Neural crest cell (in vitro differentiated cells): ENCODE data around the gene MSH3. TPM values are rescaled to one million over a fixed set of nuclear protein-coding genes. Genes with fewer than 3 reads are reported as not detected.
A peak's percentile ranks its signal among the peaks of the same experiment; 100 is the strongest.

Source experiments
- DNase-seq: peaks from one replicate; pipeline ENCODE4 v3.0.0; 2021; ENCODE audit warnings: low read depth, mixed read lengths, low spot score
- H3K27ac Mint-ChIP-seq: one replicate; pipeline ENCODE4 v1.8.0; 2021; ENCODE audit warnings: mild to moderate bottlenecking, mixed read lengths; ENCODE audit not compliant: unreplicated experiment
- H3K27me3 Mint-ChIP-seq: 2 replicates; pipeline ENCODE4 v1.8.0; 2021; ENCODE audit warnings: low read depth, mild to moderate bottlenecking, mixed read lengths
- H3K36me3 Mint-ChIP-seq: 2 replicates; pipeline ENCODE4 v1.8.0; 2021; ENCODE audit warnings: low read depth, mild to moderate bottlenecking, mixed read lengths
- H3K4me1 Mint-ChIP-seq: 2 replicates; pipeline ENCODE4 v1.8.0; 2021; ENCODE audit warnings: mixed read lengths
- H3K4me3 Mint-ChIP-seq: one replicate; pipeline ENCODE4 v1.8.0; 2021; ENCODE audit warnings: mild to moderate bottlenecking, mixed read lengths
- H3K9me3 Mint-ChIP-seq: 2 replicates; pipeline ENCODE4 v1.8.0; 2021; ENCODE audit warnings: mixed read lengths
- total RNA-seq: library from RNA; stranded (reverse); gene quantifications from 2 replicates; pipeline ENCODE4 v1.2.1, GENCODE V29; 2021
- TF ChIP-seq, protein P1 (sequence below): fragments of 200-600 bp; sonication (generic); conservative IDR thresholded peaks from 2 replicates; pipeline ENCODE4 v1.5.0; 2021; ENCODE audit warnings: antibody characterized with exemption, mild to moderate bottlenecking

Gene MSH3
- total RNA-seq, 1 donor from 2014 or later: 17.9 TPM

DNA sequence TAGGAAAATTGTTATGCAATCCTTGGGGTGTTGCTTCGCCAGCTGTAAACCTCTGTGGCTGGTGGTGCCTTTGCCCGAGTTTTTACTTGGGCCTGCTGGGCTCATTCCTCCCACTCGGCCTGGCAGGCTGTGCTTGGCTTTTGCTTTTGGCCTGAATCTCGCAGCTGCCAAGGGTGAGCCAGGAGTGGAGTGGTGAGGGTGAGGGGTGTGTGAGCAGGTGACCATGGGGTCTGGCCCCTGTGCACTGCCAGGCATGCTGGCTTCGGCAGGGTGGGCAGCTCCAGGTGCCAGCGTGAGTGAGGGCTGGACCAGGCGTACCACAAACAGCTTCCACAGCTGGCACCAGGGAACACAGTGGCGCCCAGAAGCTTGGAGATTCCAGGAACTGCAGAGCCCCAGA is 12.9 kb downstream of the MSH3 start:
- Mint-ChIP-seq H3K9me3 (no peaks in the 10 kb centered on the region), H3K27me3 (no peaks in the 10 kb centered on the region), H3K4me1 (no peaks in the 10 kb centered on the region), H3K27ac (no peak overlapping the region), H3K36me3 (peaks cover 10% of the 10 kb centered on the region), H3K4me3 (no peak overlapping the region)
- no peak for DNase-seq
- TF ChIP-seq, protein P1, sequence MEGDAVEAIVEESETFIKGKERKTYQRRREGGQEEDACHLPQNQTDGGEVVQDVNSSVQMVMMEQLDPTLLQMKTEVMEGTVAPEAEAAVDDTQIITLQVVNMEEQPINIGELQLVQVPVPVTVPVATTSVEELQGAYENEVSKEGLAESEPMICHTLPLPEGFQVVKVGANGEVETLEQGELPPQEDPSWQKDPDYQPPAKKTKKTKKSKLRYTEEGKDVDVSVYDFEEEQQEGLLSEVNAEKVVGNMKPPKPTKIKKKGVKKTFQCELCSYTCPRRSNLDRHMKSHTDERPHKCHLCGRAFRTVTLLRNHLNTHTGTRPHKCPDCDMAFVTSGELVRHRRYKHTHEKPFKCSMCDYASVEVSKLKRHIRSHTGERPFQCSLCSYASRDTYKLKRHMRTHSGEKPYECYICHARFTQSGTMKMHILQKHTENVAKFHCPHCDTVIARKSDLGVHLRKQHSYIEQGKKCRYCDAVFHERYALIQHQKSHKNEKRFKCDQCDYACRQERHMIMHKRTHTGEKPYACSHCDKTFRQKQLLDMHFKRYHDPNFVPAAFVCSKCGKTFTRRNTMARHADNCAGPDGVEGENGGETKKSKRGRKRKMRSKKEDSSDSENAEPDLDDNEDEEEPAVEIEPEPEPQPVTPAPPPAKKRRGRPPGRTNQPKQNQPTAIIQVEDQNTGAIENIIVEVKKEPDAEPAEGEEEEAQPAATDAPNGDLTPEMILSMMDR: no peak

DNA sequence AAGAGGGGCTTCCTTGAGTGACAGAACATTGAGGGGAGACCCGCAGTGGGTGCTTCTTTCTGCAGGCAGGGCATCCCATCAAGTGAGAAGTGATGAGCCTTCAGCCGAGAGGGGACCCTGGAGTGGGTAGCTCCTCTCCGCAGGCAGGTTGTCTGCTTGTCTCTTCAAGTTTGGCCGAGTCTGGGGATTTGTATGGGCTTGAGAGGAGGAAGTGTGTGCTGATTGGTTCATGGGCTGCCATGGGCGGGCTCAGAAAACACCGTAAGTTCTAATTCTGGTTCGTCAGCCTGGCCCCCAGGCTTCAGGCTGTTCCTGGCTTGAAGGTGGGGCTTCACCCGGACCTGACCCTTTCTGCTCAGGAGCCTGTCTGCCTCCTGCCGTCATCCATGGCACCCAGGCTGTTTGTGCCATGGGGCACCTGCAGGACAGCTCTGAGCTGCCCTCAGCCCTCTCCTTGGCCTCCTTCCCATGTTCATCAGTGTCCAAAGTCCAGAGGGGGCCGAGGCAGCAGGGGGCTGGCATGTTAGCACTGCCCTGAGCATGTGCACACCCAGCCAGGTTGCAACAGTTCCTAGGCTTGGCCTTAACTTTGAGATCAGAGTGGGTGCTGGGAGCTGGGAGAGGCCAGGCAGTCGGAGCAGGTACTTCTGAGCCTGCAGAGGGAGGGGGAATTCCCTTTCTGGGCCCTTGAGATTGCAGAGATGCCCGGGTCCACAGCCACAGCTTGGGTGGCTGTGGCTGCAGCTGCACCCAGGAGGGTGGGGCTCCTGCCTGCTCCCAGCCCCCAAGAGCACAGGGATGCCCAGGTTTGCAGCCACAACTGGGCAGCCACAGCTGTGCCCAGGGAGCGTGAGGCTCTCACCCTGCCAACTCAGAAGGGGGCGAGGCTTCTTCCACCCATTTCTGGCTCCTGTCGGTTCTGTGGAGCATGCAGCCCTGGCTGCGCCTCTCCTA is 13.8 kb downstream of the MSH3 start:
- Mint-ChIP-seq H3K27me3 (no peaks in the 10 kb centered on the region), H3K36me3 (peaks cover 4% of the 10 kb centered on the region), H3K4me3 (no peak overlapping the region), H3K27ac (no peak overlapping the region), H3K9me3 (no peaks in the 10 kb centered on the region), H3K4me1 (no peaks in the 10 kb centered on the region)
- TF ChIP-seq, protein P1: no peak
- DNase-seq: no peak

DNA sequence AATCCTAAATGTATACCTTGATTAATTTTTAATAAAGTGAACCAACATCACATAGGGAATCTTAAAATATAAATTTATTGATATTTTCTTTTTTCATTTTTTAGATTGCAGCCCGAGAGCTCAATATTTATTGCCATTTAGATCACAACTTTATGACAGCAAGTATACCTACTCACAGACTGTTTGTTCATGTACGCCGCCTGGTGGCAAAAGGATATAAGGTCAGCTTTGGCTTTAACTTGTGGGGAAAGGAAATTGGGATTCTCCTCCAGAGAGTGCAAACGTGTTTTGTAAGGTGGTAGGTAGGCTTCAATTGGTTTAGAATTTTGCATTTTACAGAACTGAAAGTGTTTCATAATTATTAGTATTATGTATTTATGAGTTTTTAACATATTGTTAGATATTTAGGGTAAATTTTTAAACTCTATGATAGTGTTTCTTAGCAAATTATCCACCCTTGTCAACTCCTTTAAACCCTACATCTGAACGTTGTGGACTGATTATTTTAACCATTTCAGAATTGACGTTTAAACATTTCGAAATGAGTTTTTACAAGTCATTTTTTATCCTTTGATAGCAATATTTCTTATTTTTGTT is 17.8 kb downstream of the MSH3 start:
- Mint-ChIP-seq H3K4me3 (no peak overlapping the region), H3K4me1 (no peaks in the 10 kb centered on the region), H3K36me3 (peaks cover 2% of the 10 kb centered on the region), H3K9me3 (no peaks in the 10 kb centered on the region), H3K27me3 (no peaks in the 10 kb centered on the region), H3K27ac (no peak overlapping the region)
- DNase-seq: peak; percentile 78
- TF ChIP-seq, protein P1: peak; percentile 90

DNA sequence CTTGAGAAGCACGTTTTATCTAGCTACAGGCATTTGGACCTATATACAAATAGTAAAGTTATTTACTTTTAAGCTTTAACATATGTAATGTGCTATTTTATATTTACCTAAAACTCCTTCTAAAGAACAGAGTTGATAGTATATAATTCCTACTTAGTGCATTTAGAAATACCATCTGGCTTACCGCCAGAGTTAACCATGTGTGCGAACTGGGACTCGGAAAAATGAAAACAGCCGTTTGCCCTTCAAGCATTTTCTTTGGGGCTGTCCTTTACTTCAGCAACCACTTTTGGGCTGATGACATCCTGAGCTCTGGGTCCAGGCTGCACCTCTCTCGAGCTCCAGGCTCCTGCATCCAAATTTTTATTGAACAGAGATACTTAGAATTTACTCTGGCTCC is 22.3 kb downstream of the MSH3 start:
- no peaks in the 10 kb centered on the region for H3K9me3 Mint-ChIP-seq
- no peaks in the 10 kb centered on the region for H3K27me3 Mint-ChIP-seq
- peaks cover 8% of the 10 kb centered on the region for H3K36me3 Mint-ChIP-seq
- H3K27ac Mint-ChIP-seq: no peak overlapping the region
- no peak for DNase-seq
- TF ChIP-seq, protein P1: no peak
- H3K4me3 Mint-ChIP-seq: no peak overlapping the region
- H3K4me1 Mint-ChIP-seq: no peaks in the 10 kb centered on the region

DNA sequence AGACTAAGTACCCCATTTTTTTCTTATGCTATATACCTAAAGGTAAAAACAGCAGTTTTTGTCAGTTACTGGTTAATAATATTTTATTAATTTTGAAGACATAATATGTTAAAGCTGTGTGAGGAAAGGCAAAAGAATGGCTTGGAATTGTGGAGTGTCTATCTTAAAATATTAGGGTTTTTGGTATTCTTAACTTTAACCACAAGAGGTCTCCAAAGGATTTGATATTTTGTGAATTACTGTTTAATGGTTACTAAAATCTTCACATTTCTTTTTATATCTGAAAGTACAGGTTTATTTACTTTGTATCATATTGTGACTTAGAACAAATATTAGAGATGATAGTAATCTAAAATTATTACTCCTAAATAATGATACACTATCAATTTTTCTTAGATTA is 32.3 kb downstream of the MSH3 start:
- Mint-ChIP-seq H3K27ac (no peak overlapping the region), H3K4me3 (no peak overlapping the region), H3K9me3 (peaks cover 3% of the 10 kb centered on the region), H3K4me1 (peaks cover 4% of the 10 kb centered on the region), H3K27me3 (no peaks in the 10 kb centered on the region), H3K36me3 (peaks cover 28% of the 10 kb centered on the region)
- DNase-seq: no peak
- TF ChIP-seq, protein P1: peak; percentile 71
